ENCODE data around the gene EFCAB14.
A peak's percentile ranks its signal among the peaks of the same experiment; 100 is the strongest.
"Not testable (repeated sequence)": the region's sequence is repeated elsewhere in the genome, so short reads cannot be mapped to it uniquely, and the experiment has no call there.

The EFCAB14 gene

GRCh38 chr1:46718727-46719622 lies at the start of gene EFCAB14:
TSS of gene EFCAB14 (minus strand) at chr1:46719114. CDS start at chr1:46718087, 1,027 bp downstream.
- peak; percentile 99 for DNase-seq

GRCh38 chr1:46768445-46768844 lies 49.5 kb upstream of the EFCAB14 start:
- DNase-seq, result no peak

- DNase-seq, result no peak
These were observed 48.9 kb upstream of the EFCAB14 start for GRCh38 chr1:46767649-46768282.

GRCh38 chr1:46764402-46764801 lies 45.5 kb upstream of the EFCAB14 start:
- DNase-seq, result no peak

- no peak for DNase-seq
These were observed 42.8 kb upstream of the EFCAB14 start for GRCh38 chr1:46761740-46762139.

GRCh38 chr1:46760558-46761166 lies 41.7 kb upstream of the EFCAB14 start:
- no peak for DNase-seq

- no peak for DNase-seq
These were observed 39.1 kb upstream of the EFCAB14 start for GRCh38 chr1:46757956-46758528.

- DNase-seq, result no peak
These were observed 38.5 kb upstream of the EFCAB14 start for GRCh38 chr1:46757247-46757955.

- DNase-seq, result no peak
These were observed 36.2 kb upstream of the EFCAB14 start for GRCh38 chr1:46755121-46755520.

GRCh38 chr1:46754707-46755106 lies 35.8 kb upstream of the EFCAB14 start:
- not testable (repeated sequence) for DNase-seq

- DNase-seq, result no peak
These were observed 35.1 kb upstream of the EFCAB14 start for GRCh38 chr1:46753985-46754384.

GRCh38 chr1:46749921-46750404 lies 31.0 kb upstream of the EFCAB14 start:
- no peak for DNase-seq

GRCh38 chr1:46749404-46749803 lies 30.5 kb upstream of the EFCAB14 start:
- no peak for DNase-seq

GRCh38 chr1:46747683-46748288 lies 28.9 kb upstream of the EFCAB14 start:
- DNase-seq, result no peak

GRCh38 chr1:46742069-46742468 lies 23.2 kb upstream of the EFCAB14 start:
- no peak for DNase-seq

- no peak for DNase-seq
These were observed 16.9 kb upstream of the EFCAB14 start for GRCh38 chr1:46735708-46736324.

GRCh38 chr1:46728327-46728873 lies 9.5 kb upstream of the EFCAB14 start:
- DNase-seq, result not testable (repeated sequence)

GRCh38 chr1:46725736-46726108 lies 6.8 kb upstream of the EFCAB14 start:
- no peak for DNase-seq

- peak; percentile 56 for DNase-seq
These were observed 6.2 kb upstream of the EFCAB14 start for GRCh38 chr1:46724991-46725735.

- DNase-seq, result no peak
These were observed 5.0 kb upstream of the EFCAB14 start for GRCh38 chr1:46723901-46724300.
